Smooth muscle cell (in vitro differentiated cells): ENCODE results near the gene CADM1. TPM values are rescaled to one million over a fixed set of nuclear protein-coding genes. Genes with fewer than 3 reads are reported as not detected.

Experiments
- DNase-seq: peaks from one replicate; lab custom pipeline; 2025; ENCODE audit not compliant: unreplicated experiment; lab: John Stamatoyannopoulos, UW
- H2AFZ ChIP-seq: fragments of 200-600 bp; sonication (generic); 2 replicates; pipeline ENCODE4 v1.6.0; 2016; ENCODE audit warnings: antibody characterized with exemption, low read depth, mild to moderate bottlenecking
- H3F3A ChIP-seq: fragments of 200-600 bp; sonication (generic); 2 replicates; pipeline ENCODE4 v1.6.0; 2017; ENCODE audit warnings: antibody characterized with exemption, low read depth
- H3K27ac ChIP-seq: fragments of 200-600 bp; sonication (generic); 2 replicates; pipeline ENCODE4 v1.5.1; 2016; ENCODE audit warnings: low read depth, mild to moderate bottlenecking
- H3K27me3 ChIP-seq: fragments of 200-600 bp; sonication (generic); 2 replicates; pipeline ENCODE4 v1.6.1; 2016; ENCODE audit warnings: low read depth, mild to moderate bottlenecking
- H3K36me3 ChIP-seq: fragments of 200-600 bp; sonication (generic); 2 replicates; pipeline ENCODE4 v1.5.1; 2016; ENCODE audit warnings: low read depth
- H3K4me1 ChIP-seq: fragments of 200-600 bp; sonication (generic); 2 replicates; pipeline ENCODE4 v1.5.1; 2016; ENCODE audit warnings: low read depth
- H3K4me2 ChIP-seq: fragments of 200-600 bp; sonication (generic); 2 replicates; pipeline ENCODE4 v1.6.0; 2016; ENCODE audit warnings: mild to moderate bottlenecking
- H3K4me3 ChIP-seq: fragments of 200-600 bp; sonication (generic); 2 replicates; pipeline ENCODE4 v1.5.1; 2016; ENCODE audit warnings: mild to moderate bottlenecking
- H3K79me2 ChIP-seq: fragments of 200-600 bp; sonication (generic); 2 replicates; pipeline ENCODE4 v1.6.0; 2016; ENCODE audit warnings: low read depth, mild to moderate bottlenecking
- H3K9ac ChIP-seq: fragments of 200-600 bp; sonication (generic); 2 replicates; pipeline ENCODE4 v1.6.0; 2016; ENCODE audit warnings: low read depth
- H3K9me3 ChIP-seq: fragments of 200-600 bp; sonication (generic); replicated peaks from 2 replicates; pipeline ENCODE4 v1.5.1; 2016; ENCODE audit warnings: low read depth
- H4K20me1 ChIP-seq: fragments of 200-600 bp; sonication (generic); 2 replicates; pipeline ENCODE4 v1.6.0; 2016; ENCODE audit warnings: low read depth
- WGBS: methylation state at CpG from one replicate; pipeline ENCODE4 v1.1.7; 2016; ENCODE audit warnings: low lambda C conversion rate; 5-methylcytosine and 5-hydroxymethylcytosine counted together
- polyA plus RNA-seq: library from polyadenylated mRNA; unstranded; fragments of >200 nt; fragmentation: Nextera tagmentation; extraction: Ambion mirVana; gene quantifications from 2 replicates; pipeline ENCODE4 v1.2.1, GENCODE V29; 2016
- total RNA-seq: library from RNA; depleted of rRNA; stranded (reverse); fragments of >200 nt; gene quantifications from 2 replicates; pipeline ENCODE4 v1.2.3, GENCODE V29; 2014
- TF ChIP-seq, protein P1 (sequence below): fragments of 200-600 bp; sonication (generic); IDR thresholded peaks from 2 replicates; pipeline ENCODE4 v1.5.1; 2017; ENCODE audit warnings: borderline replicate concordance, mild to moderate bottlenecking, antibody characterized with exemption; ENCODE audit not compliant: insufficient read depth, poor library complexity, severe bottlenecking

Gene CADM1
- total and polyA plus RNA-seq, 2 experiments from 2014 or later: 158 to 167 TPM

GRCh38 chr11:115550291-115551059 lies 46.3 kb upstream of the CADM1 start:
- Histone ChIP-seq H3K4me1 (peaks cover 16% of the 10 kb centered on the region), H3K4me3 (no peak overlapping the region), H3K4me2 (no peak overlapping the region), H3K27ac (peak overlapping the region; percentile 39), H3K9me3 (no peaks in the 10 kb centered on the region), H3F3A (no peaks in the 10 kb centered on the region), H3K27me3 (no peaks in the 10 kb centered on the region), H4K20me1 (no peaks in the 10 kb centered on the region), H2AFZ (no peak overlapping the region), H3K9ac (no peak overlapping the region), H3K79me2 (no peaks in the 10 kb centered on the region), H3K36me3 (no peaks in the 10 kb centered on the region)
- DNase-seq: no peak
- WGBS: 77% methylated on average over 17 of the region's 17 CpGs
- TF ChIP-seq, protein P1, sequence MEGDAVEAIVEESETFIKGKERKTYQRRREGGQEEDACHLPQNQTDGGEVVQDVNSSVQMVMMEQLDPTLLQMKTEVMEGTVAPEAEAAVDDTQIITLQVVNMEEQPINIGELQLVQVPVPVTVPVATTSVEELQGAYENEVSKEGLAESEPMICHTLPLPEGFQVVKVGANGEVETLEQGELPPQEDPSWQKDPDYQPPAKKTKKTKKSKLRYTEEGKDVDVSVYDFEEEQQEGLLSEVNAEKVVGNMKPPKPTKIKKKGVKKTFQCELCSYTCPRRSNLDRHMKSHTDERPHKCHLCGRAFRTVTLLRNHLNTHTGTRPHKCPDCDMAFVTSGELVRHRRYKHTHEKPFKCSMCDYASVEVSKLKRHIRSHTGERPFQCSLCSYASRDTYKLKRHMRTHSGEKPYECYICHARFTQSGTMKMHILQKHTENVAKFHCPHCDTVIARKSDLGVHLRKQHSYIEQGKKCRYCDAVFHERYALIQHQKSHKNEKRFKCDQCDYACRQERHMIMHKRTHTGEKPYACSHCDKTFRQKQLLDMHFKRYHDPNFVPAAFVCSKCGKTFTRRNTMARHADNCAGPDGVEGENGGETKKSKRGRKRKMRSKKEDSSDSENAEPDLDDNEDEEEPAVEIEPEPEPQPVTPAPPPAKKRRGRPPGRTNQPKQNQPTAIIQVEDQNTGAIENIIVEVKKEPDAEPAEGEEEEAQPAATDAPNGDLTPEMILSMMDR: no peak

GRCh38 chr11:115548878-115549528 lies 44.8 kb upstream of the CADM1 start:
- no peak overlapping the region for H3K27ac ChIP-seq
- no peak for DNase-seq
- H3K9ac ChIP-seq: no peak overlapping the region
- no peaks in the 10 kb centered on the region for H3K79me2 ChIP-seq
- H3K4me1 ChIP-seq: peaks cover 16% of the 10 kb centered on the region
- TF ChIP-seq, protein P1: no peak
- no peak overlapping the region for H2AFZ ChIP-seq
- H3K9me3 ChIP-seq: no peaks in the 10 kb centered on the region
- H3K4me3 ChIP-seq: no peak overlapping the region
- 33% methylated on average over 10 of the region's 10 CpGs for WGBS
- no peaks in the 10 kb centered on the region for H3K27me3 ChIP-seq
- H3K4me2 ChIP-seq: no peak overlapping the region
- no peaks in the 10 kb centered on the region for H3K36me3 ChIP-seq
- H3F3A ChIP-seq: no peaks in the 10 kb centered on the region
- H4K20me1 ChIP-seq: no peaks in the 10 kb centered on the region

GRCh38 chr11:115545581-115546210 lies 41.5 kb upstream of the CADM1 start:
- H3K9me3 ChIP-seq: no peaks in the 10 kb centered on the region
- no peaks in the 10 kb centered on the region for H3K36me3 ChIP-seq
- H3K4me1 ChIP-seq: peaks cover 16% of the 10 kb centered on the region
- no peak overlapping the region for H3K27ac ChIP-seq
- TF ChIP-seq, protein P1: no peak
- no peak overlapping the region for H3K4me2 ChIP-seq
- H3K4me3 ChIP-seq: no peak overlapping the region
- no peaks in the 10 kb centered on the region for H4K20me1 ChIP-seq
- H3K79me2 ChIP-seq: no peaks in the 10 kb centered on the region
- H3F3A ChIP-seq: no peaks in the 10 kb centered on the region
- WGBS: 100% methylated on average over 2 of the region's 2 CpGs
- DNase-seq: no peak
- no peak overlapping the region for H2AFZ ChIP-seq
- H3K27me3 ChIP-seq: no peaks in the 10 kb centered on the region
- no peak overlapping the region for H3K9ac ChIP-seq
